T-helper 2 cell treated with Interferon-gamma antibody and Interleukin-4, amounts not matched to agents 5 μg/mL and 100 μg/mL, for 36 hours (primary cell): ENCODE results near the gene TRAF4.

ENCODE experiments used
- DNase-seq: peaks from one replicate; pipeline ENCODE4 v3.0.0; 2021; ENCODE audit warnings: low spot score
- H3K27ac Mint-ChIP-seq: one replicate; pipeline ENCODE4 v1.8.0; 2021; ENCODE audit warnings: mild to moderate bottlenecking, mixed read lengths
- H3K27me3 Mint-ChIP-seq: one replicate; pipeline ENCODE4 v1.8.0; 2021; ENCODE audit warnings: low read depth, mixed read lengths
- H3K36me3 Mint-ChIP-seq: one replicate; pipeline ENCODE4 v1.8.0; 2021; ENCODE audit warnings: low read depth, mixed read lengths
- H3K4me1 Mint-ChIP-seq: one replicate; pipeline ENCODE4 v1.8.0; 2021; ENCODE audit warnings: low read depth, mixed read lengths
- H3K4me3 Mint-ChIP-seq: one replicate; pipeline ENCODE4 v1.8.0; 2022; ENCODE audit warnings: mild to moderate bottlenecking, moderate library complexity, mixed read lengths
- H3K9me3 Mint-ChIP-seq: one replicate; pipeline ENCODE4 v1.8.0; 2021; ENCODE audit warnings: mixed read lengths

Gene TRAF4

GRCh38 chr17:28707339-28707720, 36.5 kb upstream of the TRAF4 start:
- DNase-seq = no peak
- Mint-ChIP-seq H3K27ac (peak overlapping the region; percentile 2), H3K4me3 (no peak overlapping the region), H3K4me1 (peaks cover 11% of the 10 kb centered on the region), H3K36me3 (peaks cover 22% of the 10 kb centered on the region), H3K9me3 (no peaks in the 10 kb centered on the region), H3K27me3 (no peaks in the 10 kb centered on the region)

- peak overlapping the region; percentile 93 for H3K27ac Mint-ChIP-seq
- H3K9me3 Mint-ChIP-seq = no peaks in the 10 kb centered on the region
- peaks cover 14% of the 10 kb centered on the region for H3K4me1 Mint-ChIP-seq
- peaks cover 6% of the 10 kb centered on the region for H3K36me3 Mint-ChIP-seq
- peaks cover 14% of the 10 kb centered on the region for H3K27me3 Mint-ChIP-seq
- peak; percentile 93 for DNase-seq
- H3K4me3 Mint-ChIP-seq = peak overlapping the region; percentile 82
Measured at GRCh38 chr17:28710861-28711722, 32.7 kb upstream of the TRAF4 start.

- H3K4me3 Mint-ChIP-seq = peak within 1 kb of the TSS; percentile 82
- H3K4me1 Mint-ChIP-seq = peaks cover 14% of the 10 kb centered on the region
- H3K36me3 Mint-ChIP-seq = peaks cover 6% of the 10 kb centered on the region
- peaks cover 18% of the 10 kb centered on the region for H3K27me3 Mint-ChIP-seq
- H3K27ac Mint-ChIP-seq = peak within 1 kb of the TSS; percentile 93
- no peaks in the 10 kb centered on the region for H3K9me3 Mint-ChIP-seq
- no peak for DNase-seq
Measured at GRCh38 chr17:28711723-28712031, 32.1 kb upstream of the TRAF4 start, which contains the start of gene PROCA1. Gene PROCA1, minus strand, starts transcription at chr17:28711888. Its CDS starts 228 bp downstream, at chr17:28711660.

GRCh38 chr17:28712032-28712704, 31.6 kb upstream of the TRAF4 start:
- H3K4me1 Mint-ChIP-seq = peaks cover 14% of the 10 kb centered on the region
- peaks cover 5% of the 10 kb centered on the region for H3K36me3 Mint-ChIP-seq
- peaks cover 18% of the 10 kb centered on the region for H3K27me3 Mint-ChIP-seq
- H3K27ac Mint-ChIP-seq = peak overlapping the region; percentile 93
- DNase-seq = peak; percentile 73
- no peaks in the 10 kb centered on the region for H3K9me3 Mint-ChIP-seq
- H3K4me3 Mint-ChIP-seq = peak overlapping the region; percentile 82

GRCh38 chr17:28712705-28713415, 31.0 kb upstream of the TRAF4 start:
- peaks cover 18% of the 10 kb centered on the region for H3K27me3 Mint-ChIP-seq
- no peaks in the 10 kb centered on the region for H3K9me3 Mint-ChIP-seq
- H3K36me3 Mint-ChIP-seq = peaks cover 2% of the 10 kb centered on the region
- H3K27ac Mint-ChIP-seq = peak overlapping the region; percentile 93
- H3K4me1 Mint-ChIP-seq = peaks cover 14% of the 10 kb centered on the region
- H3K4me3 Mint-ChIP-seq = peak overlapping the region; percentile 82
- no peak for DNase-seq

- peaks cover under 1% of the 10 kb centered on the region for H3K36me3 Mint-ChIP-seq
- no peak overlapping the region for H3K27ac Mint-ChIP-seq
- H3K4me3 Mint-ChIP-seq = no peak overlapping the region
- H3K4me1 Mint-ChIP-seq = peaks cover 23% of the 10 kb centered on the region
- no peak for DNase-seq
- no peaks in the 10 kb centered on the region for H3K9me3 Mint-ChIP-seq
- peaks cover 27% of the 10 kb centered on the region for H3K27me3 Mint-ChIP-seq
Measured at GRCh38 chr17:28714281-28714680, 29.5 kb upstream of the TRAF4 start.

- Mint-ChIP-seq H3K36me3 (peaks cover 7% of the 10 kb centered on the region), H3K9me3 (no peaks in the 10 kb centered on the region), H3K4me1 (peaks cover 26% of the 10 kb centered on the region), H3K27me3 (peaks cover 29% of the 10 kb centered on the region), H3K27ac (no peak overlapping the region), H3K4me3 (no peak overlapping the region)
- no peak for DNase-seq
Measured at GRCh38 chr17:28715217-28715616, 28.6 kb upstream of the TRAF4 start.

- Mint-ChIP-seq H3K36me3 (peaks cover 21% of the 10 kb centered on the region), H3K4me1 (peaks cover 25% of the 10 kb centered on the region), H3K27me3 (peaks cover 29% of the 10 kb centered on the region), H3K27ac (no peak overlapping the region), H3K4me3 (no peak overlapping the region), H3K9me3 (no peaks in the 10 kb centered on the region)
- no peak for DNase-seq
Measured at GRCh38 chr17:28716740-28717577, 26.9 kb upstream of the TRAF4 start.

- Mint-ChIP-seq H3K9me3 (no peaks in the 10 kb centered on the region), H3K36me3 (peaks cover 29% of the 10 kb centered on the region), H3K4me3 (peak within 1 kb of the TSS; percentile 74), H3K27ac (peak within 1 kb of the TSS; percentile 74), H3K27me3 (peaks cover 29% of the 10 kb centered on the region), H3K4me1 (peaks cover 22% of the 10 kb centered on the region)
- DNase-seq = no peak
Measured at GRCh38 chr17:28717578-28718332, 26.1 kb upstream of the TRAF4 start, which contains the start of gene RAB34. Gene RAB34, minus strand, starts transcription at chr17:28717868. Its CDS starts 602 bp downstream, at chr17:28717266.

- Mint-ChIP-seq H3K27me3 (peaks cover 29% of the 10 kb centered on the region), H3K4me1 (peaks cover 27% of the 10 kb centered on the region), H3K36me3 (peaks cover 35% of the 10 kb centered on the region), H3K4me3 (peak overlapping the region; percentile 74), H3K27ac (peak overlapping the region; percentile 74), H3K9me3 (no peaks in the 10 kb centered on the region)
- no peak for DNase-seq
Measured at GRCh38 chr17:28718333-28719020, 25.3 kb upstream of the TRAF4 start.

- peaks cover 29% of the 10 kb centered on the region for H3K27me3 Mint-ChIP-seq
- peak overlapping the region; percentile 97 for H3K27ac Mint-ChIP-seq
- H3K36me3 Mint-ChIP-seq = peaks cover 37% of the 10 kb centered on the region
- no peaks in the 10 kb centered on the region for H3K9me3 Mint-ChIP-seq
- H3K4me3 Mint-ChIP-seq = peak overlapping the region; percentile 98
- DNase-seq = no peak
- H3K4me1 Mint-ChIP-seq = peaks cover 29% of the 10 kb centered on the region
Measured at GRCh38 chr17:28719021-28719433, 24.8 kb upstream of the TRAF4 start.

GRCh38 chr17:28720247-28720996, 23.4 kb upstream of the TRAF4 start:
- Mint-ChIP-seq H3K4me1 (peaks cover 42% of the 10 kb centered on the region), H3K27ac (peak overlapping the region; percentile 97), H3K27me3 (peaks cover 21% of the 10 kb centered on the region), H3K4me3 (peak overlapping the region; percentile 98), H3K9me3 (no peaks in the 10 kb centered on the region), H3K36me3 (peaks cover 50% of the 10 kb centered on the region)
- DNase-seq = no peak
